BLaER1 (cell line): ENCODE results near the gene KIRREL1.

Experiments used
- H3K27ac ChIP-seq: shearing (Covaris generic); formaldehyde crosslinking; 2 replicates; pipeline ENCODE4 v1.8.1; 2022
- H3K27me3 ChIP-seq: shearing (Covaris generic); formaldehyde crosslinking; 2 replicates; pipeline ENCODE4 v1.8.1; 2022
- H3K36me3 ChIP-seq: shearing (Covaris generic); formaldehyde crosslinking; 2 replicates; pipeline ENCODE4 v1.8.1; 2022
- H3K4me1 ChIP-seq: shearing (Covaris generic); formaldehyde crosslinking; 2 replicates; pipeline ENCODE4 v1.8.1; 2022
- H3K4me2 ChIP-seq: shearing (Covaris generic); formaldehyde crosslinking; 2 replicates; pipeline ENCODE4 v1.8.1; 2022
- H3K4me3 ChIP-seq: shearing (Covaris generic); formaldehyde crosslinking; 2 replicates; pipeline ENCODE4 v1.8.1; 2022
- H3K9ac ChIP-seq: shearing (Covaris generic); formaldehyde crosslinking; 2 replicates; pipeline ENCODE4 v1.8.1; 2022
- H3K9me3 ChIP-seq: shearing (Covaris generic); formaldehyde crosslinking; 2 replicates; pipeline ENCODE4 v1.8.1; 2022
- H4K20me1 ChIP-seq: shearing (Covaris generic); formaldehyde crosslinking; 2 replicates; pipeline ENCODE4 v1.8.1; 2022
- Cebpa-rat ChIP-seq: shearing (Covaris generic); IDR thresholded peaks from 2 replicates; pipeline ENCODE4 v1.8.1; 2022

KIRREL1 gene

GRCh38 chr1:158014731-158015320 is 21.4 kb downstream of the KIRREL1 start:
- Histone ChIP-seq H4K20me1 (peaks cover 72% of the 10 kb centered on the region), H3K4me2 (no peak overlapping the region), H3K27ac (no peak overlapping the region), H3K9me3 (no peaks in the 10 kb centered on the region), H3K27me3 (no peaks in the 10 kb centered on the region), H3K4me1 (peaks cover 7% of the 10 kb centered on the region), H3K36me3 (no peaks in the 10 kb centered on the region; the same call in 1 of the 2 replicates), H3K4me3 (no peak overlapping the region), H3K9ac (no peak overlapping the region)
- no peak for TF ChIP-seq Cebpa-rat

- Histone ChIP-seq H4K20me1 (peaks cover 78% of the 10 kb centered on the region), H3K36me3 (no peaks in the 10 kb centered on the region), H3K27me3 (no peaks in the 10 kb centered on the region), H3K4me1 (peaks cover 21% of the 10 kb centered on the region), H3K4me3 (no peak overlapping the region), H3K27ac (no peak overlapping the region), H3K9me3 (no peaks in the 10 kb centered on the region), H3K9ac (no peak overlapping the region), H3K4me2 (no peak overlapping the region)
- TF ChIP-seq Cebpa-rat = no peak
Observed at GRCh38 chr1:158016651-158017335, 23.3 kb downstream of the KIRREL1 start.

- Histone ChIP-seq H3K4me2 (no peak overlapping the region), H3K4me1 (peaks cover 26% of the 10 kb centered on the region), H3K36me3 (no peaks in the 10 kb centered on the region), H3K4me3 (no peak overlapping the region), H3K9me3 (no peaks in the 10 kb centered on the region), H4K20me1 (peaks cover 83% of the 10 kb centered on the region), H3K27ac (no peak overlapping the region), H3K27me3 (no peaks in the 10 kb centered on the region), H3K9ac (no peak overlapping the region)
- TF ChIP-seq Cebpa-rat = no peak
Observed at GRCh38 chr1:158017800-158018595, 24.6 kb downstream of the KIRREL1 start.

- peaks cover 32% of the 10 kb centered on the region for H3K4me1 ChIP-seq
- no peak overlapping the region for H3K9ac ChIP-seq
- no peaks in the 10 kb centered on the region for H3K36me3 ChIP-seq
- H3K4me2 ChIP-seq = no peak overlapping the region
- H3K4me3 ChIP-seq = no peak overlapping the region
- H3K9me3 ChIP-seq = no peaks in the 10 kb centered on the region
- TF ChIP-seq Cebpa-rat = no peak
- no peaks in the 10 kb centered on the region for H3K27me3 ChIP-seq
- peaks cover 83% of the 10 kb centered on the region for H4K20me1 ChIP-seq
- no peak overlapping the region for H3K27ac ChIP-seq
Observed at GRCh38 chr1:158019171-158019868, 25.9 kb downstream of the KIRREL1 start.

- H3K4me2 ChIP-seq = peak overlapping the region; percentile 17; the same call in 1 of the 2 replicates
- H3K9ac ChIP-seq = no peak overlapping the region
Observed at GRCh38 chr1:158020259-158020885, 26.9 kb downstream of the KIRREL1 start.

GRCh38 chr1:158020886-158021620 is 27.6 kb downstream of the KIRREL1 start:
- no peak overlapping the region for H3K4me3 ChIP-seq
- H3K9me3 ChIP-seq = no peaks in the 10 kb centered on the region
- H3K36me3 ChIP-seq = no peaks in the 10 kb centered on the region
- no peak for TF ChIP-seq Cebpa-rat
- H3K27me3 ChIP-seq = no peaks in the 10 kb centered on the region
- no peak overlapping the region for H3K27ac ChIP-seq
- H3K4me1 ChIP-seq = peaks cover 49% of the 10 kb centered on the region
- peaks cover 87% of the 10 kb centered on the region for H4K20me1 ChIP-seq
- no peak overlapping the region for H3K9ac ChIP-seq
- peak overlapping the region; percentile 17; the same call in 1 of the 2 replicates for H3K4me2 ChIP-seq

More at GRCh38 chr1:158020259-158020885, 26.9 kb downstream of the KIRREL1 start:
- no peak overlapping the region for H3K4me3 ChIP-seq
- no peaks in the 10 kb centered on the region for H3K9me3 ChIP-seq
- peaks cover 42% of the 10 kb centered on the region for H3K4me1 ChIP-seq
- no peak overlapping the region for H3K27ac ChIP-seq
- no peaks in the 10 kb centered on the region for H3K27me3 ChIP-seq
- TF ChIP-seq Cebpa-rat = no peak
- H4K20me1 ChIP-seq = peaks cover 87% of the 10 kb centered on the region
- H3K36me3 ChIP-seq = no peaks in the 10 kb centered on the region

- H3K9me3 ChIP-seq = no peaks in the 10 kb centered on the region
- no peaks in the 10 kb centered on the region for H3K36me3 ChIP-seq
- H3K27ac ChIP-seq = no peak overlapping the region
- no peak overlapping the region for H3K9ac ChIP-seq
- H3K4me1 ChIP-seq = peaks cover 52% of the 10 kb centered on the region
- no peak overlapping the region for H3K4me2 ChIP-seq
- no peak overlapping the region for H3K4me3 ChIP-seq
- no peaks in the 10 kb centered on the region for H3K27me3 ChIP-seq
- TF ChIP-seq Cebpa-rat = no peak
- H4K20me1 ChIP-seq = peaks cover 86% of the 10 kb centered on the region
Observed at GRCh38 chr1:158021721-158022120, 28.3 kb downstream of the KIRREL1 start.

- Histone ChIP-seq H3K9ac (no peak overlapping the region), H3K4me2 (no peak overlapping the region), H3K27ac (no peak overlapping the region), H3K4me1 (peaks cover 52% of the 10 kb centered on the region), H4K20me1 (peaks cover 84% of the 10 kb centered on the region), H3K36me3 (no peaks in the 10 kb centered on the region), H3K27me3 (no peaks in the 10 kb centered on the region), H3K9me3 (no peaks in the 10 kb centered on the region), H3K4me3 (no peak overlapping the region)
- TF ChIP-seq Cebpa-rat = no peak
Observed at GRCh38 chr1:158022554-158023312, 29.3 kb downstream of the KIRREL1 start.
